NCI-H2196 treated with DMSO at 0.1 percent for 48 hours (cell line): ENCODE data around the gene TNK2.
A peak's percentile ranks its signal among the peaks of the same experiment; 100 is the strongest.

Source experiments
- DNase-seq: peaks from one replicate; lab custom pipeline; 2025; ENCODE audit not compliant: unreplicated experiment; lab: John Stamatoyannopoulos, UW

The TNK2 gene

GRCh38 chr3:195900436-195901355 is 7.7 kb downstream of the TNK2 start:
- no peak for DNase-seq

DNA sequence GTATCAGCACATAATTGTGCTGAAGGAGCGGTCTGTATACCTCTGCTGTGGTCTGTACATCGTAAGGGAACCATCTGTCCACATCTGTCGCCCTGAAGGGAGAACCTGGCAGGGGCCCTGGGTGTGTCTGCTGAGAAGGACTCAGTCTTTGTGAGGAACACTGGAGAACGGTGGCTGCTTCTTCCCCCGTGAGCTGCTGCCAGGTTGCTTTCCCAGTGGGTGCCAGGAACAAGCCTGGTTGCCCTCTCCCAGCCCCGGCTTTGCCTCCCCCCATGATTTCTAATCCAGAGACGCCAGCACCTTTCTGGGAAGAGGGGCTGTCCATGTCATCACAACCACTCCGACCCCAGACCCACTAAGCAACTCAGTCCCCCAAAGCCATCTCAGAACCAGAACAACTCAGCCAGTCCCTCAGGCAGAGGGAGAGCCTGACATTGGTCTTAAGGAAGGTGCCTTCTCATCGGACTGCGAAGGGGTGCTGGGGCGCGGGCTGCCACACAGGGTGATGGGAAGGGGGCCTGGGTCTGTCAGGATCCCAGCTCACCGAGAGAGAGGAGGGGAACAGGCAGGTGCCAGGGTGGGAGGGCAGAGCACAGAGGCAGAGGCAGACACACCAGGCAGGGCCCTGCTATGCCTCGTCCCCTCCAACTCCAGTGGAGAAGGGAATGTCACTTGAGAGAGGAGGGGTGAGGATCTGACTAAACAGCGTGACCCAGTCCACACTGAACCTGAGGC is 8.5 kb downstream of the TNK2 start:
- no peak for DNase-seq

GRCh38 chr3:195897853-195898415 is 10.4 kb downstream of the TNK2 start:
- DNase-seq: no peak

DNA sequence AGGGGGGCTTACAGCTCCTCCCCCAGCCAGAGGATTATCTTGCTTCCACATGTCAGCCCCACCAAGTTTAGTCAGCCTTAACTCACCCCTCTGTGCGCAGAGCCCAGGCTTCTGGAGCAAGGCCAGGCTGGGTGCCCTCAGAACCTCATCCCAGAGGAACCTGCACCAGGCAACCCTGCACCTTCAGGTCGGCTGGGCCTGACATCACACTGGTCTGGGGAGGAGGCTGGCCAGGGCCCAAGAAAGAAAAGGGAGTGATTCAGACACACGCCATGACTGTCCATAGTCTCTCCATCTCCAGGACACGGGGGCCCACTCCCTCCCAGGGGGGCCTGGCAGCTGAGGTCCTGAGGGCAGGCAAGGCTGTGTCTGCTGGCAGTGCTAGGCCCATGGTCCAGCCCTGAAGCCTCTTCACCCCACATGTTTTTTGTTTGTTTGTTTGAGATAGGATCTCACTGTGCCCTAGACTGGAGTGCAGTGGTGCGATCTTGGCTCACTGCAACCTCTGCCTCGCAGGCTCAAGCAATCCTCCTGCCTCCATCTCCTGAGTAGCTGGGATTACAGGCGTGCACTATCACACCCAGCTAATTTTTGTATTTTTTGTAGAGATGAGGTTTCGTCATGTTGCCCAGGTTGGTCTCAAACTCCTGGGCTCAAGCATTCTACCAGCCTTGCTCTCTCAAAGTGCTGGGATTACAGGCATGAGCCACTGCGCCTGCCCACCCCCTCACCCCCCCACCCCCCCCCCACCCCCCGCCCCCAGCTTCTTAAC is 11.1 kb downstream of the TNK2 start:
- DNase-seq: peak; percentile 86

DNA sequence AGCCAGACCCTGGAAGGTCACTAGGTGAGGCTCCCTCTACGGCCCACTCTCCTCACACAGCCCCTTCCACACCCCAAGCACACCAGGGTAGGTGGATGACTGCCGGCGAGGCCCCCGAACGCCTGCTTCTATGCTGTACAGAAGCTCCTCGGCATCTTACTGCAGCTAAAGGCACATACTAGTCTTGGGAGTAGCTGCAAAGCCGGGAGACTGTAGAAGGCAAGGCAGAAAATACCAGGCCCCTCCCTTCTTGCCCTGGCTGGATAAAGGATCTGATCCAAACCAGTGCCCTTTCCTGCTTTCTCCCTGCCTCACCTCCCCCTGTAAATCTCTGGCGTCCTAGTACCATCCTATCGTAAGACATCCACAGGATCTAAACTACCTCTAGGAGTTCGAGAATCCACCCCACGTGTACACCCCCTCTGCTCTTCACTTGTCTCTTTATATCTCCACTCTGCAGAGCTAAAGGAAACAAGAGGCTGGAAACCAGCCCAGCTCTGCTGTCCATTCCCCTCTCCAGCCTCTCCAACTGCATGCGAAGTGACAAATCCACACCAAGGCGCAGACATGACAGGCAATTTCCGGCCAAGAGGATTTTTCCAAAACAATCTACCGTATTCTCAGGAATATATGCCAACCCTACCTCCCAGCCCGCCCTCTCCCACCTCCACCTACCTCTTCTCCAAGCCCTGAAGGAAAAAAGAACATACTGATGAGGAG is 11.8 kb downstream of the TNK2 start:
- DNase-seq: peak; percentile 85

- peak; percentile 51 for DNase-seq
Observed at GRCh38 chr3:195895861-195896360, 12.4 kb downstream of the TNK2 start.

DNA sequence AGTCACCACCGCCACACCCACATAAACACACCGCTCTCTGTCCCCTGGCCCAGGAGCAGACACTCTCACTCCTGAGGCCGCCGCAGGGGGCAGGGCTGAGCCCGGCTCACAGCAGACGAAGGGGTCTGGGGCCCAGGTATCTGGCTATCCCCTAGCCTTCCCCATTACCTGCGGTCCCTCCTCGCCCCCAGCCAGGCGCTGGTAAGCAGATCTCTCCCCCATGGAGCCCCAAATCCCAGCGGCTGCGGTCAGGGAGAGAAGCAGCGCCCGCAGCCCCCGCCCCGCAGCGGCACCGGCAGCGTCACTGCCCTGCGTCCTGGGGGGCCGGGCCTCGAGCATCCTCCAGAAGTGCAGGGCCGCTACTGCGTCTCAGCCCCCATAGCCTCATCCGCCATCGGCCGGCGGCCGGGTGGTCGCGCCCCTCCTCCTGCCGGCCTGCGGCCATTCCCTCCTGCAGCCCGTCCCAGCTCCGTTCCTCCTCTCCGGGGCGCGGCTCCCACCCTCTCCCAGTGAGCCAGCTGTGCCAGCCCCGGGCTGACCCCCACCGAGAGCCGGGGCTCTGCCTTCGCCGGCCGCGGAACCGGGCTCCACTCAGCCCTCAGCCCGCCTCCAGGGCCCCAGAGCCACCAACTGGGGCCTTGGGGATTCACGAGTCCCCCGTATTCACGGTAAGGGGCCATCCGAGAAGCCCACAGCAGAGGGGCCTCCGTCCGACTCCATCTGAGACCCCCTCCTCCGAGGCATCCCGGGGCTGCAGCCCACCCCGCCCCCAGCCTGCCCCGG is 13.1 kb downstream of the TNK2 start:
- DNase-seq: peak; percentile 58

- DNase-seq: peak; percentile 75
Observed at GRCh38 chr3:195893916-195894465, 14.4 kb downstream of the TNK2 start.

- DNase-seq: peak; percentile 87
Observed at GRCh38 chr3:195893516-195893915, 14.8 kb downstream of the TNK2 start.

DNA sequence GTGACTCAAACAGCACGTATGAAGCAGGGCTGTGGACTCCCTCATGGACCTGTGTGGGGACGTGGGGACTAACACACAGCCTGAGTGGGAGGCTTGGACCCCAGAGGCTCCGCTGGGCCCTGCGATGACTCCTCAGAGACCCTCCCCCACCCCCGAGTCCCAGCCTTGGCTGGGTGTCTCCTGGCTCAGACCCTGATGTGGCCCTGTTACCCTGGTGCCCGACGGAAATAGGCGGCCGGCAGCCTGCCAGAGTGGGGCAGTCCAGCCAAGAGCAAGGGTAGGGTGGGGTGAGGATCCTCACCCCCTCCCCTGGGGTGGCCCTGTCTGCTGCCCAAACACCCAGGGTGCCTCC is 15.3 kb downstream of the TNK2 start:
- DNase-seq: peak; percentile 87

- peak; percentile 89 for DNase-seq
Observed at GRCh38 chr3:195892105-195893043, 16.0 kb downstream of the TNK2 start.

DNA sequence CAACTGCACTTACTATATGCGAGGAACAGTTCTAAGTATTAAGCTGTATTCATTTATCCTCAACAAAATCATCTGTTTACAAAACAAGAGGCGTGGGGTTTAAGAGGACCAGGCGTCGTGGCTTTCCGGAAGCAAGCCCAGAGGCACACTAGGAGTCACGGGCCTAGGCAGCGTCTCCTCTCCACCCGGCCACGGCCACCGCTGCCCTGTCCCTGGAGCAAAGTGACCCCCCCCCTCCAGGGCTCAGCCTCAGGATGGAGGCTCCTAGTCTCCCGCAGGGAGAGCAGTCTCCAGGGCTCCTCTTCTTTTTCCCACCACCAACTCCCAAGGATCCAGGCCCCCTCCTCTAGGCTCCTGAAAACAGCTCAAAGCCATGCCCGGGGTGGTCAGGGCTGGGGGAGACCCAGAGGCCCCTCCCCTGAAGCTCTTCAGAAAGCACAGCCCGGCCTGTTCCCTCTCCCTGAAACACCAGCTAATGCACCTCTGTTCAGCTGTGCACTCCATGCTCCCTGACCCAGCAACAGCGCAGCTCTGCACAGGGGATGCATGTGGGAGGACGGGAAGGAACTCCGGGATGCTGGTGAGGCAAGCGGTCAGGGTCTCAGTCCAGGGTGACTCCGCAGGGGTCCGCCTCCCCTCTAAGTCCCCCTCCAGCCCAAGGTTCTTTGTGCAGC is 16.8 kb downstream of the TNK2 start:
- no peak for DNase-seq

DNA sequence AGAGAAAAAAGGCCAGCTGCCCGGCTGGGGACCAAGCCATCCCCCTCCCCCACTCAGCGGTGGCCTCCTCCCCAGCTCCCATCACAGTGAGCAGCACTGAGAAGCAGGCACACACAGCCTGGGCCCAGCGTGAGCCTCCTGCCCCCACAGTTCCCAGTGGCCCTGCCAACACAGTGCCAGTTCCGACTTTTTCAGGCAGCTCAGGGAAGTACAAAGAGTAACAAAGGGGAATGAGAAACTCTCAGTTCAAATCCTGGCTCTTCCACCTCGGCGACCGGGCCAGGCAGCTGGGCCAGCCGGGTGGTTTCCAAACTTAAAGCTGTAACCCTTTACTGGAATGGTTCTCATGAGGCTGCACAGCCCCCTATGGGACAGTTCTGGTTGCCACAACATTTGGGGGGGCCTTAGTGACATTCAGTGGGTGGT is 18.5 kb downstream of the TNK2 start:
- no peak for DNase-seq

- no peak for DNase-seq
Observed at GRCh38 chr3:195888981-195889869, 19.1 kb downstream of the TNK2 start.

- DNase-seq: no peak
Observed at GRCh38 chr3:195888311-195888761, 20.0 kb downstream of the TNK2 start.

GRCh38 chr3:195887670-195888069 is 20.7 kb downstream of the TNK2 start:
- DNase-seq: no peak
